Psoas muscle (tissue), 8 donors: ENCODE data around the gene UQCRQ. TPM values are rescaled to one million over a fixed set of nuclear protein-coding genes. Genes with fewer than 3 reads are reported as not detected.

Experiments used
- ATAC-seq, 4 donors: fragments of 200-7000 bp; cut with Tn5 transposase; one replicate each; pipeline ENCODE4 v1.9.1; 2020; ENCODE audit warnings: moderate library complexity in 3 of 4, mild to moderate bottlenecking in 2 of 4
- DNase-seq, 2 donors: peaks; one replicate each; pipeline ENCODE4 v3.0.0-alpha.2; 2020
- H3K27ac ChIP-seq: fragments of 200-600 bp; one replicate; pipeline ENCODE4 v1.8.0; 2022
- H3K27me3 ChIP-seq, 3 donors: fragments of 200-600 bp in 1 of 3; one replicate each; pipeline versions ENCODE4 v1.6.1 to v1.8.0; 2013 to 2022; ENCODE audit warnings: low read length in 2 of 3, mild to moderate bottlenecking in 2 of 3, moderate library complexity in 1 of 3; ENCODE audit not compliant: insufficient read depth in 3 of 3
- H3K36me3 ChIP-seq, 2 donors: fragments of 200-600 bp in 1 of 2; one replicate each; pipeline versions ENCODE4 v1.6.1 to v1.8.0; 2013 to 2022; ENCODE audit warnings: low read depth in 1 of 2, mild to moderate bottlenecking in 1 of 2, moderate library complexity in 1 of 2; ENCODE audit not compliant: insufficient read depth in 1 of 2
- H3K4me1 ChIP-seq: fragments of 200-600 bp; one replicate; pipeline ENCODE4 v1.8.0; 2022
- H3K4me3 ChIP-seq: fragments of 200-600 bp; one replicate; pipeline ENCODE4 v1.8.0; 2022; ENCODE audit warnings: mild to moderate bottlenecking
- H3K9me3 ChIP-seq: fragments of 200-600 bp; one replicate; pipeline ENCODE4 v1.8.0; 2022
- WGBS, 3 donors: extraction: QIAGEN DNeasy Blood & Tissue Kit; methylation state at CpG; one replicate each; pipeline versions ENCODE4 v1.1.6 to v1.1.7; 2013; 5-methylcytosine and 5-hydroxymethylcytosine counted together
- intact Hi-C, 2 donors: fragments of 100-400 bp; cut with DNase I; formaldehyde crosslinking; loops; one replicate each; pipeline versions ENCODE4 v1.11.0 to v1.14.2; 2022
- polyA plus RNA-seq, 3 donors: library from polyadenylated mRNA; stranded (reverse); fragments of 200-250 nt; gene quantifications; one replicate each; pipeline ENCODE4 v1.2.3, GENCODE V29; 2013
- total RNA-seq, 4 donors: library from RNA; stranded (reverse); fragmentation: NEBNext Ultra II Directional in 2 of 4; extraction: Animal tissue kit (Norgen Biotek cat#: 25700) in 2 of 4; gene quantifications; one replicate each; pipeline versions ENCODE4 v1.2.1 to v1.2.4, GENCODE V29; 2021 to 2023
- TF ChIP-seq, protein P1 (sequence below): fragments of 200-600 bp; IDR thresholded peaks from one replicate; pipeline ENCODE4 v1.8.0; 2022; ENCODE audit warnings: antibody characterized with exemption
- donor health status: healthy with polysubstance abuse.
- donor health status: DM: no; HTN: no; CAD: no; lungs with moderate emphysema.
- donor health status: Bipolar disorder and iron deficiency.
- donor health status: healthy.
- donor health status: DM: yes; HTN: yes; CAD: no.
- donor health status: DM: no; HTN: no; CAD: no.
- donor health status: DM: no; HTN: no; CAD: no.
- donor health status: DM: yes; HTN: yes; CAD: no.

Gene UQCRQ
- total and polyA plus RNA-seq, 7 donors = 649 to 985 (median 866) TPM

DNA sequence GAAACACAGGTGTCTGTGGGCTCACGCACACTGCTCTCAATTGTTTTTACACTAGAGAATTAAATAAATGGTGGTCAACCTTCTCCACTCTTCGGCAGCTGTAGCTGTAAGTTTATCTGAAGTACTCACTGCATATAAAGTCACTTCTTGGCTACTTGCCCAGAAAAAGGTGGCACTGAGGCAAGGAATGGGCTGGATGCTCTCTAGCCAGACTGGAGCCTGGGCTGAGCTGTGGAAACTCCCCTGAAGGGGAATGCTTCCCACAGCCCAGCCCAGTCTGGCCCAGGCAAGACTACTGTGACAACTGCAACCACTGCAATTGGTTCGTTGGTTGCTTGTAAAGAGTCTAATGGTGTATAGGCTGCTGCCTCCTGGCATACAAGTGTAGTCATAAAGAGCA lies 11.5 kb downstream of the UQCRQ start:
- H3K36me3 ChIP-seq = peaks cover 6 to 83% of the 10 kb centered on the region in 2 donors
- no peak overlapping the region for H3K4me3 ChIP-seq
- H3K27ac ChIP-seq = peak overlapping the region; percentile 61
- peak in 1 of 2 donors; percentile 69 for DNase-seq
- intact Hi-C loops = no loop called here
- H3K27me3 ChIP-seq = no peaks in the 10 kb centered on the region
- 27 to 40% (median 33%) methylated on average over 3 of the region's 3 CpGs for WGBS, 3 donors
- H3K9me3 ChIP-seq = no peaks in the 10 kb centered on the region
- TF ChIP-seq, protein P1, sequence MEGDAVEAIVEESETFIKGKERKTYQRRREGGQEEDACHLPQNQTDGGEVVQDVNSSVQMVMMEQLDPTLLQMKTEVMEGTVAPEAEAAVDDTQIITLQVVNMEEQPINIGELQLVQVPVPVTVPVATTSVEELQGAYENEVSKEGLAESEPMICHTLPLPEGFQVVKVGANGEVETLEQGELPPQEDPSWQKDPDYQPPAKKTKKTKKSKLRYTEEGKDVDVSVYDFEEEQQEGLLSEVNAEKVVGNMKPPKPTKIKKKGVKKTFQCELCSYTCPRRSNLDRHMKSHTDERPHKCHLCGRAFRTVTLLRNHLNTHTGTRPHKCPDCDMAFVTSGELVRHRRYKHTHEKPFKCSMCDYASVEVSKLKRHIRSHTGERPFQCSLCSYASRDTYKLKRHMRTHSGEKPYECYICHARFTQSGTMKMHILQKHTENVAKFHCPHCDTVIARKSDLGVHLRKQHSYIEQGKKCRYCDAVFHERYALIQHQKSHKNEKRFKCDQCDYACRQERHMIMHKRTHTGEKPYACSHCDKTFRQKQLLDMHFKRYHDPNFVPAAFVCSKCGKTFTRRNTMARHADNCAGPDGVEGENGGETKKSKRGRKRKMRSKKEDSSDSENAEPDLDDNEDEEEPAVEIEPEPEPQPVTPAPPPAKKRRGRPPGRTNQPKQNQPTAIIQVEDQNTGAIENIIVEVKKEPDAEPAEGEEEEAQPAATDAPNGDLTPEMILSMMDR = no peak
- peak; percentile 88 to 97 (median 94) for ATAC-seq
- H3K4me1 ChIP-seq = peaks cover 23% of the 10 kb centered on the region

DNA sequence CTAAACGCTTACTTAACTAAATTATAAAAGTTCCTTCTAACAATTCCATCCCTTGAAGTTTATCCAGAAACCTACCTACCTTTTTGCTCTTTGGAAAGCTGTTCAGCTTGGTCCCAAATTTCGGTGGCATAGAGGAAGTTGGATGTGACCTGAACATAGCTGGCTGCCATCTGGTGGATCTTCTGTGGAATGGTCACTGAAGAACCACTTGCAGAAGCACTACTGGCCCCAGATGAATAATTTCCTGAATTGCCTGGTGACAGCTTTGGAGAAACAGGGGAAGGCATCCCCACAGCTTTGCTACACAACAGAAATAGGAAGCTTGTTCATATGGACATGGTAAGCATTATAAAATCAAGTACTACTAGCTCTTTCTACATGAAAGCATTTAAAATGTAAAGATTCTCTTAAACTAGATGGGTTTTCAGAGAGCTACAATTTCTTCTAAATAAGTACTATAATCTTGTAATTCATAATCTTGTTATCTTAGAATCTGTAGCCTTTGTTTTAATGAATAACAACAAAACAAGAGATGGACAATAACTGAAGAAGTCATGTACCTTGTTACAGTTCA lies 16.9 kb downstream of the UQCRQ start:
- H3K4me1 ChIP-seq = peaks cover 3% of the 10 kb centered on the region
- ATAC-seq (peak; percentile 74 to 86 (median 82)), DNase-seq (no peak)
- H3K9me3 ChIP-seq = no peaks in the 10 kb centered on the region
- peaks cover 13 to 93% of the 10 kb centered on the region in 2 donors for H3K36me3 ChIP-seq
- intact Hi-C loops = loop anchor here (5.0 to 10.0 kb wide), 5 partner anchors 51 to 364 kb away; partner anchors contain the start of gene SHROOM1 (in 1 of the 2)
- H3K27ac ChIP-seq = no peak overlapping the region
- TF ChIP-seq, protein P1 = peak; percentile 66
- H3K4me3 ChIP-seq = no peak overlapping the region
- WGBS, 3 donors = 41 to 48% (median 42%) methylated on average over 2 of the region's 2 CpGs
- H3K27me3 ChIP-seq = no peaks in the 10 kb centered on the region

DNA sequence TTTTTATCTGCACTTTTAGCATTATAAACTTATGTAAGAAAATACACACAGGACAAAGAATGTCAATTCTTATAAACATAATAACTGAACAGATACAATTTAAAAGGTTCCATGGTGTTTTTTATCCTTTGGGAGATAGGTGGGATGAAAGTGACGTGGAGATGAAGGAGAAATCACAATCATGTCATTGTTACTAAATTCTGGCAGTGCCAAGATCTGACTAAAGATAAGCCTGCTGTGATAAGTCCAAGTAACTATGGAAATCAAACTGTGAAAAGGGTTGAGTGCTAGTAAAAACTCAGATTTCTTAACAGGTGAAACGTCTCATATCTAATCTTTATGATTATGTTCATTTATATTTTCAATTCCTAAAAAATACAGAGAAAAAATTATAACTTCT lies 18.1 kb downstream of the UQCRQ start:
- no peak overlapping the region for H3K4me3 ChIP-seq
- no peaks in the 10 kb centered on the region for H3K9me3 ChIP-seq
- TF ChIP-seq, protein P1 = no peak
- H3K27me3 ChIP-seq = no peaks in the 10 kb centered on the region
- 77 to 86% (median 78%) methylated on average over 2 of the region's 2 CpGs for WGBS, 3 donors
- intact Hi-C loops = loop anchor here (5.0 to 10.0 kb wide), 5 partner anchors 52 to 363 kb away; partner anchors contain the start of gene SHROOM1 (in 1 of the 2)
- peaks cover 13 to 100% of the 10 kb centered on the region in 2 donors for H3K36me3 ChIP-seq
- no peaks in the 10 kb centered on the region for H3K4me1 ChIP-seq
- no peak for ATAC-seq
- H3K27ac ChIP-seq = no peak overlapping the region
- no peak for DNase-seq

DNA sequence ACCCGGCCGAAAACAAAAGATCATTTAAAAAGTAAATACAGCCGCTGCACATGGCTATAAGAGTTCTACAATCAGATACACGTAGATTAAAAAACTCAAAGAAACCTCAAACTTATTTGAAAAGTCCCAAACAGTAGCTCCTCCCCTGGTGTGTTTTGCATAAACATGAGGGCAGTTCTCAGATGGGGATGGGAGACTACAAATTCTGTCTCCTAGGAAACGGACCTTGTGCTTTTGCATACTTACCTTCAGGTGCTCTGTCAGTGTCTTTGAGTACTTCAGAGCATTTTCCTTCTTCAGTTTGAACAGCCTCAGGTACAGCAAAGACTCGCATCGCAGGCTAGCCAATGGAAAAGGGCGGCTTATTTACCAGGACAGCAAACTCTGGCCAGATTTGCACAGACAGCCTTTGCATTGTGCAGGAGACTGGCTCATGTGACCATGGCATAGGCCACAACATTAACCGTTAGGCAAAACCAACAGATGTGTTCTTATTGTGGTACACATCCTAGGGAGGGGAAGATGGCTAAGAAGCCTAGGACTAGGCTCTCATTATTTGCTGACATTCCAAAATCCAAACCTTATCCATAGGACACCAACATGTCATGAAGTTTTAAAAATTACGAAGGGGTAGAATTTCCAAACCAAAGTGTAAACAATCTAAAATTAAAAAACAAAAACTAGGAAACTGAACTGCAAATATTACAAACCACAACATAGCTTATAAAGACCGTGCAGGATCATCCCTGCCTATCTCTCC lies 19.8 kb downstream of the UQCRQ start:
- intact Hi-C loops = loop anchor here in 1 of 2 donors (10.0 kb wide), 2 partner anchors 189 to 281 kb away; no protein-coding TSS in a partner anchor
- 91 to 95% (median 93%) methylated on average over 11 of the region's 11 CpGs for WGBS, 3 donors

More for the DNA sequence above, 19.8 kb downstream of the UQCRQ start:
- DNase-seq (no peak), ATAC-seq (no peak)
- Histone ChIP-seq H3K27me3 (no peaks in the 10 kb centered on the region), H3K9me3 (no peaks in the 10 kb centered on the region), H3K4me1 (no peaks in the 10 kb centered on the region), H3K27ac (no peak overlapping the region), H3K4me3 (no peak overlapping the region), H3K36me3 (peaks cover 11 to 100% of the 10 kb centered on the region in 2 donors)
- TF ChIP-seq, protein P1 = no peak
